Esophagus squamous epithelium (tissue), 5 donors: Measurements from ENCODE around the gene SLC30A9. TPM values are rescaled to one million over a fixed set of nuclear protein-coding genes. Genes with fewer than 3 reads are reported as not detected.

Experiments
- DNase-seq: peaks from one replicate; lab custom pipeline; 2025; lab: John Stamatoyannopoulos, UW
- H3K27ac ChIP-seq, 4 donors: fragments of 200-600 bp; sonication (generic); one replicate each; pipeline ENCODE4 v1.5.1; 2016 to 2019; ENCODE audit warnings: mild to moderate bottlenecking in 1 of 4
- H3K27me3 ChIP-seq, 4 donors: fragments of 200-600 bp; sonication (generic); 1 replicate in 3 of 4; 2 replicates in 1 of 4; pipeline versions ENCODE4 v1.5.1 to v1.6.0; 2017 to 2021; ENCODE audit warnings: antibody characterized with exemption in 1 of 4
- H3K36me3 ChIP-seq, 3 donors: fragments of 200-600 bp; sonication (generic); one replicate each; pipeline ENCODE4 v1.5.1; 2016 to 2019
- H3K4me1 ChIP-seq, 3 donors: fragments of 200-600 bp; sonication (generic); one replicate each; pipeline ENCODE4 v1.5.1; 2017 to 2019
- H3K4me3 ChIP-seq, 4 donors: fragments of 200-600 bp; sonication (generic); 1 replicate in 3 of 4; 2 replicates in 1 of 4; pipeline ENCODE4 v1.5.1; 2016 to 2019; ENCODE audit warnings: mild to moderate bottlenecking in 2 of 4, moderate library complexity in 1 of 4
- H3K9me3 ChIP-seq, 3 donors: fragments of 200-600 bp; sonication (generic); one replicate each; pipeline ENCODE4 v1.5.1; 2016 to 2019
- CTCF ChIP-seq, 6 experiments: fragments of 450-650 bp in 4 of 6; fragments of 200-600 bp in 2 of 6; sonication (generic) in 2 of 6; IDR thresholded peaks; one replicate each; pipeline ENCODE4 v1.5.1; 2016 to 2019; ENCODE audit warnings: antibody characterized with exemption in 6 of 6, mild to moderate bottlenecking in 4 of 6, moderate library complexity in 4 of 6
- POLR2A ChIP-seq, 4 donors: fragments of 450-650 bp; IDR thresholded peaks; one replicate each; pipeline ENCODE4 v1.6.1; 2017; ENCODE audit warnings: antibody characterized with exemption in 4 of 4, mild to moderate bottlenecking in 4 of 4, moderate library complexity in 3 of 4
- WGBS, 2 donors: methylation state at CpG; one replicate each; pipeline ENCODE4 v1.1.5; 2018; 5-methylcytosine and 5-hydroxymethylcytosine counted together
- intact Hi-C: fragments of 100-400 bp; cut with DNase I; formaldehyde crosslinking; loops from one replicate; pipeline ENCODE4 v1.15.0; 2022
- total RNA-seq, 4 donors: library from RNA; depleted of rRNA; stranded (reverse); fragments of >200 nt; gene quantifications; one replicate each; pipeline ENCODE4 v1.1.0, GENCODE V29; 2016
- donor health status: DM: yes; HTN: yes; CAD: no.

The SLC30A9 gene
- total RNA-seq, 4 donors from 2014 or later, result 37.1 to 52.7 (median 46.4) TPM

- WGBS, 2 donors, result 25 to 39% methylated on average over 1 of the region's 1 CpG
- H3K27me3 ChIP-seq, result no peaks in the 10 kb centered on the region
- no peaks in the 10 kb centered on the region for H3K9me3 ChIP-seq
- intact Hi-C loops, result no loop called here
- DNase-seq, result no peak
- no peaks in the 10 kb centered on the region for H3K36me3 ChIP-seq
- peaks cover 0 to 12% (median 0%) of the 10 kb centered on the region in 3 donors for H3K4me1 ChIP-seq
- H3K4me3 ChIP-seq, result no peak overlapping the region
- H3K27ac ChIP-seq, result no peak overlapping the region
- TF ChIP-seq CTCF (IDR thresholded peaks at IDR 0.05) (no peak), POLR2A (IDR thresholded peaks at IDR 0.05) (no peak)
These were observed 5.2 kb upstream of the SLC30A9 start for GRCh38 chr4:41985151-41985550.

- 0 to 3% methylated on average over 11 to 12 of the region's 12 CpGs for WGBS, 2 donors
- no peaks in the 10 kb centered on the region for H3K9me3 ChIP-seq
- H3K27me3 ChIP-seq, result no peaks in the 10 kb centered on the region
- H3K4me3 ChIP-seq, result peak overlapping the region; percentile 82 to 99 (median 94)
- intact Hi-C loops, result no loop called here
- H3K27ac ChIP-seq, result peak overlapping the region; percentile 84 to 93 (median 88)
- no peaks in the 10 kb centered on the region for H3K36me3 ChIP-seq
- TF ChIP-seq CTCF (IDR thresholded peaks at IDR 0.05) (no peak), POLR2A (IDR thresholded peaks at IDR 0.05) (no peak)
- DNase-seq, result no peak
- H3K4me1 ChIP-seq, result peaks cover 9 to 35% (median 13%) of the 10 kb centered on the region in 3 donors
These were observed 351 bp upstream of the SLC30A9 start for GRCh38 chr4:41989994-41990364.

- no peak for DNase-seq
- no peaks in the 10 kb centered on the region for H3K36me3 ChIP-seq
- H3K4me1 ChIP-seq, result peaks cover 9 to 35% (median 13%) of the 10 kb centered on the region in 3 donors
- no peak overlapping the region for H3K4me3 ChIP-seq
- TF ChIP-seq CTCF (IDR thresholded peaks at IDR 0.05) (no peak), POLR2A (IDR thresholded peaks at IDR 0.05) (no peak)
- H3K9me3 ChIP-seq, result no peaks in the 10 kb centered on the region
- no peaks in the 10 kb centered on the region for H3K27me3 ChIP-seq
- intact Hi-C loops, result no loop called here
- 64 to 74% methylated on average over 6 to 10 of the region's 10 CpGs for WGBS, 2 donors
- no peak overlapping the region for H3K27ac ChIP-seq
These were observed 1.8 kb downstream of the SLC30A9 start for GRCh38 chr4:41991916-41992767.

GRCh38 chr4:41992967-41993857 is 2.9 kb downstream of the SLC30A9 start:
- H3K27ac ChIP-seq, result no peak overlapping the region
- TF ChIP-seq CTCF (IDR thresholded peaks at IDR 0.05) (no peak), POLR2A (IDR thresholded peaks at IDR 0.05) (no peak)
- no peak overlapping the region for H3K4me3 ChIP-seq
- no peaks in the 10 kb centered on the region for H3K27me3 ChIP-seq
- no peak for DNase-seq
- peaks cover 9 to 35% (median 13%) of the 10 kb centered on the region in 3 donors for H3K4me1 ChIP-seq
- 78 to 82% methylated on average over 4 of the region's 4 CpGs for WGBS, 2 donors
- no peaks in the 10 kb centered on the region for H3K9me3 ChIP-seq
- peaks cover 0 to 3% (median 0%) of the 10 kb centered on the region in 3 donors for H3K36me3 ChIP-seq
- intact Hi-C loops, result no loop called here
